Measurements from ENCODE around the gene DBR1. TPM values are rescaled to one million over a fixed set of nuclear protein-coding genes. Genes with fewer than 3 reads are reported as not detected.
"Not testable (repeated sequence)": the region's sequence is repeated elsewhere in the genome, so short reads cannot be mapped to it uniquely, and the experiment has no call there.

The DBR1 gene
- total RNA-seq, 1 donor from 2014 or later: 25.7 TPM

- Mint-ChIP-seq H3K36me3 (ENCODE audit: low read depth) (no peaks in the 10 kb centered on the region), H3K27ac (no peak overlapping the region), H3K9me3 (no peaks in the 10 kb centered on the region), H3K4me3 (no peak overlapping the region), H3K27me3 (ENCODE audit: insufficient read depth) (peaks cover 12% of the 10 kb centered on the region), H3K4me1 (ENCODE audit: low read depth) (peaks cover 5% of the 10 kb centered on the region)
- intact Hi-C loops (cut with micrococcal nuclease): loop anchor here (1.0 to 5.0 kb wide), 3 partner anchors 149 to 737 kb away; partner anchors contain the start of genes MRAS and NME9
- no peak for DNase-seq (ENCODE audit: low spot score)
Observed at GRCh38 chr3:138180375-138181029, 5.8 kb upstream of the DBR1 start.

GRCh38 chr3:138173769-138174420 is 826 bp downstream of the DBR1 start:
- DNase-seq (ENCODE audit: low spot score): no peak
- no peaks in the 10 kb centered on the region for H3K9me3 Mint-ChIP-seq

GRCh38 chr3:138172625-138173024 is 2.1 kb downstream of the DBR1 start:
- Mint-ChIP-seq H3K4me3 (peak overlapping the region; percentile 49), H3K27me3 (ENCODE audit: insufficient read depth) (no peaks in the 10 kb centered on the region), H3K4me1 (ENCODE audit: low read depth) (peaks cover 42% of the 10 kb centered on the region), H3K27ac (peak overlapping the region; percentile 44), H3K36me3 (ENCODE audit: low read depth) (peaks cover 22% of the 10 kb centered on the region), H3K9me3 (no peaks in the 10 kb centered on the region)
- intact Hi-C loops (cut with micrococcal nuclease): loop anchor here (5.0 kb wide), 3 partner anchors 420 to 1170 kb away; partner anchors contain the start of genes CEP70, MRPS22 and PIK3CB
- DNase-seq (ENCODE audit: low spot score): no peak

More at GRCh38 chr3:138173769-138174420, 826 bp downstream of the DBR1 start:
- peaks cover 19% of the 10 kb centered on the region for H3K36me3 Mint-ChIP-seq (ENCODE audit: low read depth)
- H3K27ac Mint-ChIP-seq: peak overlapping the region; percentile 94
- peaks cover 3% of the 10 kb centered on the region for H3K27me3 Mint-ChIP-seq (ENCODE audit: insufficient read depth)
- H3K4me1 Mint-ChIP-seq (ENCODE audit: low read depth): peaks cover 42% of the 10 kb centered on the region
- intact Hi-C loops (cut with micrococcal nuclease): loop anchor here (1.0 to 5.0 kb wide), 6 partner anchors 13 to 1215 kb away; partner anchors contain the start of genes ARMC8, CEP70, COPB2 and MRPS22
- H3K4me3 Mint-ChIP-seq: peak overlapping the region; percentile 98

GRCh38 chr3:138165061-138165460 is 9.7 kb downstream of the DBR1 start:
- intact Hi-C loops (cut with micrococcal nuclease): no loop called here
- Mint-ChIP-seq H3K27ac (no peak overlapping the region), H3K36me3 (ENCODE audit: low read depth) (peaks cover 43% of the 10 kb centered on the region), H3K27me3 (ENCODE audit: insufficient read depth) (no peaks in the 10 kb centered on the region), H3K4me3 (no peak overlapping the region), H3K4me1 (ENCODE audit: low read depth) (no peaks in the 10 kb centered on the region), H3K9me3 (no peaks in the 10 kb centered on the region)
- DNase-seq (ENCODE audit: low spot score): no peak

GRCh38 chr3:138157743-138158142 is 17.0 kb downstream of the DBR1 start:
- Mint-ChIP-seq H3K27me3 (ENCODE audit: insufficient read depth) (peaks cover 4% of the 10 kb centered on the region), H3K27ac (no peak overlapping the region), H3K36me3 (ENCODE audit: low read depth) (peaks cover 11% of the 10 kb centered on the region), H3K9me3 (peaks cover 13% of the 10 kb centered on the region), H3K4me3 (no peak overlapping the region), H3K4me1 (ENCODE audit: low read depth) (no peaks in the 10 kb centered on the region)
- intact Hi-C loops (cut with micrococcal nuclease): no loop called here
- no peak for DNase-seq (ENCODE audit: low spot score)

GRCh38 chr3:138154534-138154933 is 20.2 kb downstream of the DBR1 start:
- Mint-ChIP-seq H3K27ac (no peak overlapping the region), H3K27me3 (ENCODE audit: insufficient read depth) (peaks cover 6% of the 10 kb centered on the region), H3K36me3 (ENCODE audit: low read depth) (no peaks in the 10 kb centered on the region), H3K4me3 (no peak overlapping the region), H3K4me1 (ENCODE audit: low read depth) (no peaks in the 10 kb centered on the region), H3K9me3 (peaks cover 13% of the 10 kb centered on the region)
- intact Hi-C loops (cut with micrococcal nuclease): no loop called here
- no peak for DNase-seq (ENCODE audit: low spot score)

- H3K27me3 Mint-ChIP-seq (ENCODE audit: insufficient read depth): peaks cover 12% of the 10 kb centered on the region
- intact Hi-C loops (cut with micrococcal nuclease): no loop called here
- no peaks in the 10 kb centered on the region for H3K36me3 Mint-ChIP-seq (ENCODE audit: low read depth)
- no peaks in the 10 kb centered on the region for H3K4me1 Mint-ChIP-seq (ENCODE audit: low read depth)
- DNase-seq (ENCODE audit: low spot score): no peak
- H3K27ac Mint-ChIP-seq: no peak overlapping the region
- H3K9me3 Mint-ChIP-seq: peaks cover 2% of the 10 kb centered on the region
- H3K4me3 Mint-ChIP-seq: no peak overlapping the region
Observed at GRCh38 chr3:138148503-138148902, 26.2 kb downstream of the DBR1 start.

GRCh38 chr3:138142181-138142580 is 32.5 kb downstream of the DBR1 start:
- H3K9me3 Mint-ChIP-seq; H3K27ac Mint-ChIP-seq; H3K4me3 Mint-ChIP-seq; H3K4me1 Mint-ChIP-seq (ENCODE audit: low read depth); H3K36me3 Mint-ChIP-seq (ENCODE audit: low read depth); intact Hi-C loops (cut with micrococcal nuclease); DNase-seq (ENCODE audit: low spot score): not testable (repeated sequence)
- H3K27me3 Mint-ChIP-seq (ENCODE audit: insufficient read depth): peaks cover 23% of the 10 kb centered on the region

- Mint-ChIP-seq H3K9me3 (no peaks in the 10 kb centered on the region), H3K4me3 (no peak overlapping the region), H3K27me3 (ENCODE audit: insufficient read depth) (peaks cover 26% of the 10 kb centered on the region), H3K36me3 (ENCODE audit: low read depth) (no peaks in the 10 kb centered on the region), H3K27ac (no peak overlapping the region), H3K4me1 (ENCODE audit: low read depth) (no peaks in the 10 kb centered on the region)
- DNase-seq (ENCODE audit: low spot score): no peak
- intact Hi-C loops (cut with micrococcal nuclease): no loop called here
Observed at GRCh38 chr3:138140940-138141339, 33.8 kb downstream of the DBR1 start.

- no peak for DNase-seq (ENCODE audit: low spot score)
- H3K27ac Mint-ChIP-seq: no peak overlapping the region
- no peak overlapping the region for H3K4me3 Mint-ChIP-seq
- H3K27me3 Mint-ChIP-seq (ENCODE audit: insufficient read depth): peaks cover 29% of the 10 kb centered on the region
- no peaks in the 10 kb centered on the region for H3K4me1 Mint-ChIP-seq (ENCODE audit: low read depth)
- H3K36me3 Mint-ChIP-seq (ENCODE audit: low read depth): no peaks in the 10 kb centered on the region
- intact Hi-C loops (cut with micrococcal nuclease): no loop called here
- no peaks in the 10 kb centered on the region for H3K9me3 Mint-ChIP-seq
Observed at GRCh38 chr3:138139691-138140090, 35.0 kb downstream of the DBR1 start.

- intact Hi-C loops (cut with micrococcal nuclease): no loop called here
- Mint-ChIP-seq H3K36me3 (ENCODE audit: low read depth) (no peaks in the 10 kb centered on the region), H3K9me3 (no peaks in the 10 kb centered on the region), H3K27ac (no peak overlapping the region), H3K27me3 (ENCODE audit: insufficient read depth) (peaks cover 28% of the 10 kb centered on the region), H3K4me3 (no peak overlapping the region), H3K4me1 (ENCODE audit: low read depth) (no peaks in the 10 kb centered on the region)
- DNase-seq (ENCODE audit: low spot score): no peak
Observed at GRCh38 chr3:138137861-138138260, 36.9 kb downstream of the DBR1 start.

- Mint-ChIP-seq H3K4me3 (no peak overlapping the region), H3K9me3 (no peaks in the 10 kb centered on the region), H3K27me3 (ENCODE audit: insufficient read depth) (peaks cover 34% of the 10 kb centered on the region), H3K4me1 (ENCODE audit: low read depth) (no peaks in the 10 kb centered on the region), H3K27ac (no peak overlapping the region), H3K36me3 (ENCODE audit: low read depth) (no peaks in the 10 kb centered on the region)
- intact Hi-C loops (cut with micrococcal nuclease): no loop called here
- no peak for DNase-seq (ENCODE audit: low spot score)
Observed at GRCh38 chr3:138136201-138136600, 38.5 kb downstream of the DBR1 start.

- H3K27me3 Mint-ChIP-seq (ENCODE audit: insufficient read depth): peaks cover 33% of the 10 kb centered on the region
- no peak for DNase-seq (ENCODE audit: low spot score)
- intact Hi-C loops (cut with micrococcal nuclease): no loop called here
- no peak overlapping the region for H3K4me3 Mint-ChIP-seq
- no peaks in the 10 kb centered on the region for H3K9me3 Mint-ChIP-seq
- no peaks in the 10 kb centered on the region for H3K4me1 Mint-ChIP-seq (ENCODE audit: low read depth)
- H3K36me3 Mint-ChIP-seq (ENCODE audit: low read depth): no peaks in the 10 kb centered on the region
- H3K27ac Mint-ChIP-seq: no peak overlapping the region
Observed at GRCh38 chr3:138135833-138136194, 38.9 kb downstream of the DBR1 start.
